ENCODE measurements around the gene CERS5.

Gene CERS5

DNA sequence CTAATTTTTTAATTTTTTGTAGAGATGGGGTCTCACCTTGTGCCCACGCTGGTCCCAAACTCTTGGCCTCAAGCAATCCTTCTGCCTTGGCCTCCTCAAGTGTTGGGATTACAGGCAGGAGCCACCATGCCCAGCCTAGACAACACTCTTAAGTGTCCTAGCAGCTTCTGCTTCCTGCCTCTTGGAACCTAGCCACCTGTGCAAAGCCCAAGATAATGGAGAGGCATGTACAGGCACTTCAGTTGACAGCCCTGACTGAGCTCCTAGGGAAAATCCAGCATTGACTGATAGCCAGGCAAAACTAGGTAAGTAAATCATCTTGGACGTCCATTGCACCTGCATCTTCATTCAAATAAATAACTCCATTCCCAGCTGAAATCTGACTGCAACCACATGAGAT, 39.6 kb downstream of the CERS5 start:
- Histone ChIP-seq H3K9me3 (ENCODE audit: low read length) (no peaks in the 10 kb centered on the region), H3K27ac (ENCODE audit: low read depth, low read length, poor library complexity, severe bottlenecking) (no peak overlapping the region), H3K4me2 (ENCODE audit: low read length) (no peak overlapping the region), H2AFZ (ENCODE audit: low read length) (no peak overlapping the region), H3K36me3 (ENCODE audit: insufficient read depth, low read length) (peaks cover 64% of the 10 kb centered on the region), H3K4me3 (ENCODE audit: low read depth, low read length, poor library complexity, severe bottlenecking) (no peak overlapping the region), H3K9me2 (ENCODE audit: low read depth, low read length) (no peaks in the 10 kb centered on the region), H3K4me1 (ENCODE audit: insufficient read depth, low read length, severe bottlenecking) (no peaks in the 10 kb centered on the region), H3K27me3 (ENCODE audit: insufficient read depth, low read length) (no peaks in the 10 kb centered on the region), H3F3A (ENCODE audit: insufficient read depth, low read length) (no peaks in the 10 kb centered on the region), H3K9ac (ENCODE audit: low read length) (no peak overlapping the region), H4K20me1 (ENCODE audit: insufficient read depth, low read length) (no peaks in the 10 kb centered on the region), H3K79me2 (ENCODE audit: insufficient read depth, low read length) (no peaks in the 10 kb centered on the region)
- no peak for TF ChIP-seq EZH2 (IDR thresholded peaks at IDR 0.05; ENCODE audit: borderline replicate concordance, low read length)
- TF ChIP-seq, protein P1, sequence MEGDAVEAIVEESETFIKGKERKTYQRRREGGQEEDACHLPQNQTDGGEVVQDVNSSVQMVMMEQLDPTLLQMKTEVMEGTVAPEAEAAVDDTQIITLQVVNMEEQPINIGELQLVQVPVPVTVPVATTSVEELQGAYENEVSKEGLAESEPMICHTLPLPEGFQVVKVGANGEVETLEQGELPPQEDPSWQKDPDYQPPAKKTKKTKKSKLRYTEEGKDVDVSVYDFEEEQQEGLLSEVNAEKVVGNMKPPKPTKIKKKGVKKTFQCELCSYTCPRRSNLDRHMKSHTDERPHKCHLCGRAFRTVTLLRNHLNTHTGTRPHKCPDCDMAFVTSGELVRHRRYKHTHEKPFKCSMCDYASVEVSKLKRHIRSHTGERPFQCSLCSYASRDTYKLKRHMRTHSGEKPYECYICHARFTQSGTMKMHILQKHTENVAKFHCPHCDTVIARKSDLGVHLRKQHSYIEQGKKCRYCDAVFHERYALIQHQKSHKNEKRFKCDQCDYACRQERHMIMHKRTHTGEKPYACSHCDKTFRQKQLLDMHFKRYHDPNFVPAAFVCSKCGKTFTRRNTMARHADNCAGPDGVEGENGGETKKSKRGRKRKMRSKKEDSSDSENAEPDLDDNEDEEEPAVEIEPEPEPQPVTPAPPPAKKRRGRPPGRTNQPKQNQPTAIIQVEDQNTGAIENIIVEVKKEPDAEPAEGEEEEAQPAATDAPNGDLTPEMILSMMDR (IDR thresholded peaks at IDR 0.05; ENCODE audit: low read length), result no peak

GRCh38 chr12:50123203-50123602, 44.0 kb downstream of the CERS5 start:
- Histone ChIP-seq H3K4me3 (ENCODE audit: low read depth, low read length, poor library complexity, severe bottlenecking) (no peak overlapping the region), H3F3A (ENCODE audit: insufficient read depth, low read length) (no peaks in the 10 kb centered on the region), H3K4me2 (ENCODE audit: low read length) (no peak overlapping the region), H3K9me2 (ENCODE audit: low read depth, low read length) (no peaks in the 10 kb centered on the region), H3K27ac (ENCODE audit: low read depth, low read length, poor library complexity, severe bottlenecking) (no peak overlapping the region), H4K20me1 (ENCODE audit: insufficient read depth, low read length) (no peaks in the 10 kb centered on the region), H3K79me2 (ENCODE audit: insufficient read depth, low read length) (no peaks in the 10 kb centered on the region), H3K27me3 (ENCODE audit: insufficient read depth, low read length) (no peaks in the 10 kb centered on the region), H3K9ac (ENCODE audit: low read length) (no peak overlapping the region), H3K36me3 (ENCODE audit: insufficient read depth, low read length) (peaks cover 71% of the 10 kb centered on the region), H3K4me1 (ENCODE audit: insufficient read depth, low read length, severe bottlenecking) (no peaks in the 10 kb centered on the region), H3K9me3 (ENCODE audit: low read length) (no peaks in the 10 kb centered on the region), H2AFZ (ENCODE audit: low read length) (no peak overlapping the region)
- TF ChIP-seq, protein P1 (IDR thresholded peaks at IDR 0.05; ENCODE audit: low read length), result no peak
- no peak for TF ChIP-seq EZH2 (IDR thresholded peaks at IDR 0.05; ENCODE audit: borderline replicate concordance, low read length)

DNA sequence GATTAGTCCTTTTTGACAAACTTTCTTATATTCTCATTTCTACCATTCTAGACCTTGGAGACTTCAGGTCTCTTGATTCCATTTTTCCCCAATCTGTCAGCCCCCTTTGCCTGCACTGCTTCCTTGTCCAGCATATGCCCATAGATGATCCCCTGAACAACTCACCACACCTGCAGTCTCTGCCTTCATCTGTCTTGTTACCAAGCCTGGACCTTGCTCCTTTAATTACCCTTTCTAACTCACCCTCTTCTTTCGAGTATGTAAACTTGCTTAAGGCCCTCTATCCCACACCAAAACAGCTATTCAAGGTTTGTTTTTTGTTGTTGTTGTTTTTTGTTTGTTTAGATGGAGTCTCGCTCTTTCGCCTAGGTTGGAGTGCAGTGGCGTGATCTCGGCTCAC, 45.5 kb downstream of the CERS5 start:
- Histone ChIP-seq H3K4me1 (ENCODE audit: insufficient read depth, low read length, severe bottlenecking) (no peaks in the 10 kb centered on the region), H3K9ac (ENCODE audit: low read length) (no peak overlapping the region), H3K27me3 (ENCODE audit: insufficient read depth, low read length) (no peaks in the 10 kb centered on the region), H3K27ac (ENCODE audit: low read depth, low read length, poor library complexity, severe bottlenecking) (no peak overlapping the region), H3F3A (ENCODE audit: insufficient read depth, low read length) (no peaks in the 10 kb centered on the region), H3K4me3 (ENCODE audit: low read depth, low read length, poor library complexity, severe bottlenecking) (no peak overlapping the region), H4K20me1 (ENCODE audit: insufficient read depth, low read length) (no peaks in the 10 kb centered on the region), H3K9me2 (ENCODE audit: low read depth, low read length) (no peaks in the 10 kb centered on the region), H2AFZ (ENCODE audit: low read length) (no peak overlapping the region), H3K36me3 (ENCODE audit: insufficient read depth, low read length) (peaks cover 57% of the 10 kb centered on the region), H3K79me2 (ENCODE audit: insufficient read depth, low read length) (0 out of 2 replicates have a peak, but pooled peaks cover 2% of the 10 kb centered on the region), H3K9me3 (ENCODE audit: low read length) (no peaks in the 10 kb centered on the region), H3K4me2 (ENCODE audit: low read length) (no peak overlapping the region)
- TF ChIP-seq, protein P1 (IDR thresholded peaks at IDR 0.05; ENCODE audit: low read length), result no peak
- no peak for TF ChIP-seq EZH2 (IDR thresholded peaks at IDR 0.05; ENCODE audit: borderline replicate concordance, low read length)

All from OCI-LY1 (cell line).